Chondrocyte (in vitro differentiated cells): Measurements from ENCODE around the gene MYCBP2. TPM values are rescaled to one million over a fixed set of nuclear protein-coding genes. Genes with fewer than 3 reads are reported as not detected.
"Not testable (repeated sequence)": the region's sequence is repeated elsewhere in the genome, so short reads cannot be mapped to it uniquely, and the experiment has no call there.

Source experiments
- DNase-seq: peaks from one replicate; pipeline ENCODE4 v3.0.0; 2021; ENCODE audit warnings: mixed read lengths, low spot score
- H3K27ac Mint-ChIP-seq: one replicate; pipeline ENCODE4 v1.8.0; 2021; ENCODE audit warnings: mild to moderate bottlenecking, moderate library complexity, mixed read lengths; ENCODE audit not compliant: unreplicated experiment
- H3K27me3 Mint-ChIP-seq: 2 replicates; pipeline ENCODE4 v1.8.0; 2021; ENCODE audit warnings: low read depth, mixed read lengths
- H3K36me3 Mint-ChIP-seq: 2 replicates; pipeline ENCODE4 v1.8.0; 2021; ENCODE audit warnings: low read depth, mixed read lengths
- H3K4me1 Mint-ChIP-seq: 2 replicates; pipeline ENCODE4 v1.8.0; 2021; ENCODE audit warnings: low read depth, mild to moderate bottlenecking, mixed read lengths
- H3K4me3 Mint-ChIP-seq: one replicate; pipeline ENCODE4 v1.8.0; 2021; ENCODE audit warnings: mild to moderate bottlenecking, moderate library complexity, mixed read lengths; ENCODE audit not compliant: unreplicated experiment
- H3K9me3 Mint-ChIP-seq: 2 replicates; pipeline ENCODE4 v1.8.0; 2021; ENCODE audit warnings: low read depth, mixed read lengths
- total RNA-seq: library from RNA; stranded (reverse); gene quantifications from 3 replicates; pipeline ENCODE4 v1.2.1, GENCODE V29; 2021
- TF ChIP-seq, protein P1 (sequence below): fragments of 200-600 bp; sonication (generic); IDR thresholded peaks from 2 replicates; pipeline ENCODE4 v1.5.0; 2021; ENCODE audit warnings: antibody characterized with exemption, mild to moderate bottlenecking, moderate library complexity

Gene MYCBP2
- total RNA-seq, 1 donor from 2014 or later = 59.5 TPM

DNA sequence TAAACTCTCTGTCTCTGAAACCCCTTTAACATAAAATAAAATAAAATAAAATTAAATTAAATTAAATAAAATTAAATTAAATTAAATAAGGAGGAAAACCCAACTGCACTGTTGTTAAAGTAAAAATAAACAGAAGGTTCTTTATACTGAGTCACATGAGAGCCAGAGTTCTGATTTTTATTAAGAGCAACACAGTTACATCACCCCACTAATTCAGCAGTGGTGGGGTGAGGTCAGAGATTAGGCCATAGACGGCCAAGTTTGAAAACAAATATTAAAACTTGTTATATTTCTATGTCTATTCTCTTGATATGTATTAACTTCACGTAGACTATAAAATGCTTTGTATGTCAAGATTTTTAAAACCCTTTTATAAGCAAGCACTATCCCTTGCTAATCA, 59.5 kb downstream of the MYCBP2 start:
- peaks cover 2% of the 10 kb centered on the region for H3K4me1 Mint-ChIP-seq
- H3K36me3 Mint-ChIP-seq = peaks cover 12% of the 10 kb centered on the region
- no peak overlapping the region for H3K27ac Mint-ChIP-seq
- no peak for DNase-seq
- TF ChIP-seq, protein P1, sequence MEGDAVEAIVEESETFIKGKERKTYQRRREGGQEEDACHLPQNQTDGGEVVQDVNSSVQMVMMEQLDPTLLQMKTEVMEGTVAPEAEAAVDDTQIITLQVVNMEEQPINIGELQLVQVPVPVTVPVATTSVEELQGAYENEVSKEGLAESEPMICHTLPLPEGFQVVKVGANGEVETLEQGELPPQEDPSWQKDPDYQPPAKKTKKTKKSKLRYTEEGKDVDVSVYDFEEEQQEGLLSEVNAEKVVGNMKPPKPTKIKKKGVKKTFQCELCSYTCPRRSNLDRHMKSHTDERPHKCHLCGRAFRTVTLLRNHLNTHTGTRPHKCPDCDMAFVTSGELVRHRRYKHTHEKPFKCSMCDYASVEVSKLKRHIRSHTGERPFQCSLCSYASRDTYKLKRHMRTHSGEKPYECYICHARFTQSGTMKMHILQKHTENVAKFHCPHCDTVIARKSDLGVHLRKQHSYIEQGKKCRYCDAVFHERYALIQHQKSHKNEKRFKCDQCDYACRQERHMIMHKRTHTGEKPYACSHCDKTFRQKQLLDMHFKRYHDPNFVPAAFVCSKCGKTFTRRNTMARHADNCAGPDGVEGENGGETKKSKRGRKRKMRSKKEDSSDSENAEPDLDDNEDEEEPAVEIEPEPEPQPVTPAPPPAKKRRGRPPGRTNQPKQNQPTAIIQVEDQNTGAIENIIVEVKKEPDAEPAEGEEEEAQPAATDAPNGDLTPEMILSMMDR = no peak
- no peaks in the 10 kb centered on the region for H3K27me3 Mint-ChIP-seq
- H3K9me3 Mint-ChIP-seq = no peaks in the 10 kb centered on the region
- no peak overlapping the region for H3K4me3 Mint-ChIP-seq

DNA sequence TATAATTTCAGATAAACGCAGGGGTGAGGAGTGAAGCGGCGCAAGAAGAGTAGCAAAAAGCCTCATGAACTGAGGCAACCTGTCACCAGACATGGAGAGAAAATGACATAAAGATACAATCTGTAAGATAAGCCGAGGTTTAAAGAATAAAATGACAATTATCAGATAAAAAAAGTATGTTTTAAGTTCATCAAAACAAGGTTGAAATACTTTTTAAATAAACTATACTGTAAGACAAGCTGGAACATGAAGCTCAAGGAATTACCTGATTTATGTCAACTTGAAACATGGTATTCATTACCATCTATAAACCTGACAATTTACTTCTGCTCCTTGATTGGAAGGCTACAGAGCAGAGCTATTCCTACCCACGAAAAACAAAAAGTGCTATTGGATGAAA, 61.6 kb downstream of the MYCBP2 start:
- no peaks in the 10 kb centered on the region for H3K27me3 Mint-ChIP-seq
- peaks cover 2% of the 10 kb centered on the region for H3K4me1 Mint-ChIP-seq
- DNase-seq = no peak
- H3K4me3 Mint-ChIP-seq = no peak overlapping the region
- TF ChIP-seq, protein P1 = no peak
- H3K27ac Mint-ChIP-seq = no peak overlapping the region
- no peaks in the 10 kb centered on the region for H3K9me3 Mint-ChIP-seq
- peaks cover 6% of the 10 kb centered on the region for H3K36me3 Mint-ChIP-seq

DNA sequence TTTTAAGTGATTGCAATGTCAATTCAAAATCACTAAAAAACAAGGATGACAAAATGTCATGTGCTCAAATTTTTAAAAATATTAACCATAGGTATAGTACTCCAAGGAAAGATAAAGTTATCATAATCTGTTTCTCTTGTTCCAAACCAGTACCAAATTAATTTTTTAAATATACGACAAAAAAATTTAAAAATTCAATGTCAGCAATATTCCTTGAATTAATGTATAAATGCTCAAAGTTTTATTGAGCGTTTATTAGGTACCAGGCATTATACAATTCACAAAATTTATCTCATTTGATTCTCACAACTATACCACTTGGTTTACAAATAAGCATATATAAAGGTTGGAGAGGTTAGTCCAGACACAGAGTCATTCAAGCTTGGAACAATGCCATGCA, 64.7 kb downstream of the MYCBP2 start:
- no peak overlapping the region for H3K4me3 Mint-ChIP-seq
- DNase-seq = no peak
- no peak overlapping the region for H3K27ac Mint-ChIP-seq
- H3K9me3 Mint-ChIP-seq = peaks cover 2% of the 10 kb centered on the region
- peaks cover 11% of the 10 kb centered on the region for H3K36me3 Mint-ChIP-seq
- H3K4me1 Mint-ChIP-seq = peaks cover 2% of the 10 kb centered on the region
- TF ChIP-seq, protein P1 = no peak
- H3K27me3 Mint-ChIP-seq = no peaks in the 10 kb centered on the region

DNA sequence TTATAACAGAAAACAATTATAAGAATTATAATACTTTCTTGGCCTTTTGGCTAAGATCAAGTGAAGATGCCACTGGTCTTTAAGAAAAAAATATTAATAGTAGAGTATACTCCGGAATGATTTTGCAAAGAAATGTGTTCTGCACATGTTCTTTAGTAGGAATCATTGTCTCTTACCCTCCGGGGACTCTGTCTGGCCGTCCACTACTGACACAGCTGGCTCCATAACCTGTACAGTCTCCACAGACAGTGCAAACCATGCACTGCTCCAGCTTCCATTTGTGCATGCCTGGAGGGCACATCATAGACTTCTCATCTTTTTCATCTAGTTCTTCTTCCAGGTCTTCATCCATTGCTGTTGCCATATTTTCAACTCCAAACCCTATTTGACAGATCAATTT, 75.9 kb downstream of the MYCBP2 start:
- TF ChIP-seq, protein P1 = no peak
- Mint-ChIP-seq H3K27ac (no peak overlapping the region), H3K4me1 (no peaks in the 10 kb centered on the region), H3K36me3 (peaks cover 11% of the 10 kb centered on the region), H3K27me3 (no peaks in the 10 kb centered on the region), H3K4me3 (no peak overlapping the region), H3K9me3 (no peaks in the 10 kb centered on the region)
- DNase-seq = no peak

DNA sequence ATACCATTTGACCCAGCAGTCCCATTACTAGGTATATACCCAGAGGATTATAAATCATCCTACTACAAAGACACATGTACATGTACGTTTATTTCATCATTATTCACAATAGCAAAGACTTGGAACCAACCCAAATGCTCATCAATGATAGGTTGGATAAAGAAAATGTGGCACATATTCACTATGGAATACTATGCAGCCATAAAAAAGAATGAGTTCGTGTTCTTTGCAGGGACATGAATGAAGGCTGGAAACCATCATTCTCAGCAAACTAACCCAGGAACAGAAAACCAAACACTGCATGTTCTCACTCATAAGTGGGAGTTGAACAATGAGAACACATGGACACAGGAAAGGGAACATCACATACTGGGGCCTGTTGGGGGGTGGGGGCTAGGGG, 81.7 kb downstream of the MYCBP2 start:
- not testable (repeated sequence) for H3K4me1 Mint-ChIP-seq, DNase-seq, H3K9me3 Mint-ChIP-seq, H3K4me3 Mint-ChIP-seq, H3K27me3 Mint-ChIP-seq, H3K27ac Mint-ChIP-seq
- peaks cover 16% of the 10 kb centered on the region for H3K36me3 Mint-ChIP-seq

DNA sequence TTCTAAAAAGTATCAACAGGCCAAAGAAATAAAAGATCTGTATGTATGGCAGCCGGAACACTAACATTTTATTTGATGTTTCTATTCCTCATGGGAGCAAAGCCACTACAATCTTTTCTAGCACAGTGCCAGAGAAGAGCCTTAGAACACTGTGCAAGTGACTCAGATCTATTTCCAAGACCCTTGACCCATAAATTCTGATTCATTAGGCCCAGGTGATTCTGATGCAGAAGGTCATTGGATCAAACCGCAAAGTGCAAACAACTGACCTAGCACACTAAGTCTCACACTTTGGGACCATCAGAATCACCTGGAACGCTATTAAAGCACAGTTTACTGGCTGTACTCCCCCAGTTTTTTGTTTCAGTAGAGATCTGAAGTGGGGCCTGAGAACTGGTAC, 87.6 kb downstream of the MYCBP2 start:
- H3K4me3 Mint-ChIP-seq = no peak overlapping the region
- H3K4me1 Mint-ChIP-seq = no peaks in the 10 kb centered on the region
- no peaks in the 10 kb centered on the region for H3K27me3 Mint-ChIP-seq
- TF ChIP-seq, protein P1 = no peak
- H3K27ac Mint-ChIP-seq = no peak overlapping the region
- peaks cover 7% of the 10 kb centered on the region for H3K36me3 Mint-ChIP-seq
- no peak for DNase-seq
- H3K9me3 Mint-ChIP-seq = no peaks in the 10 kb centered on the region
